OCI-LY3 (cell line): ENCODE data around the gene AFF1.

Experiments
- H2AFZ ChIP-seq: fragments of 200-600, 300-600 bp; shearing (Covaris generic); 2 replicates; pipeline ENCODE4 v1.6.0; 2014; ENCODE audit warnings: antibody characterized with exemption, low read depth, low read length
- H3K27ac ChIP-seq: fragments of 200-600, 300-600 bp; sonication (generic); 2 replicates; pipeline ENCODE4 v1.5.1; 2014; ENCODE audit warnings: mild to moderate bottlenecking, low read length, moderate library complexity, mixed read lengths
- H3K27me3 ChIP-seq: fragments of 200-600, 300-600 bp; sonication (generic); 2 replicates; pipeline ENCODE4 v1.6.1; 2014; ENCODE audit warnings: low read depth, low read length, mixed read lengths
- H3K36me3 ChIP-seq: fragments of 200-600, 300-600 bp; sonication (generic); replicated peaks from 2 replicates; pipeline ENCODE3; 2014; ENCODE audit warnings: low read depth, low read length, mixed read lengths
- H3K4me1 ChIP-seq: fragments of 300-600, 200-600 bp; sonication (generic); 2 replicates; pipeline ENCODE4 v1.6.1; 2014; ENCODE audit warnings: low read length, mixed read lengths
- H3K4me2 ChIP-seq: fragments of 200-600, 300-600 bp; sonication (generic); 2 replicates; pipeline ENCODE4 v1.6.1; 2014; ENCODE audit warnings: low read length, mixed read lengths
- H3K4me3 ChIP-seq: fragments of 300-600, 200-600 bp; sonication (generic); 2 replicates; pipeline ENCODE4 v1.5.1; 2014; ENCODE audit warnings: antibody characterized with exemption, mild to moderate bottlenecking, low read length, moderate library complexity
- H3K79me2 ChIP-seq: fragments of 300-600, 200-600 bp; shearing (Covaris generic); 2 replicates; pipeline ENCODE4 v1.6.1; 2014; ENCODE audit warnings: mild to moderate bottlenecking, low read length, mixed read lengths
- H3K9ac ChIP-seq: fragments of 300-600, 200-600 bp; shearing (Covaris generic); 2 replicates; pipeline ENCODE4 v1.6.0; 2014; ENCODE audit warnings: mild to moderate bottlenecking, low read length, moderate library complexity
- H3K9me3 ChIP-seq: fragments of 200-600, 300-600 bp; shearing (Covaris generic); 2 replicates; pipeline ENCODE4 v1.6.1; 2014; ENCODE audit warnings: low read length, mixed read lengths; ENCODE audit not compliant: insufficient read depth
- H4K20me1 ChIP-seq: fragments of 200-600, 300-600 bp; sonication (generic); 2 replicates; pipeline ENCODE4 v1.6.1; 2016; ENCODE audit warnings: low read length, mixed read lengths; ENCODE audit not compliant: insufficient read depth
- EZH2phosphoT487 ChIP-seq: fragments of 200-600 bp; shearing (Covaris generic); IDR thresholded peaks from 2 replicates; pipeline ENCODE4 v1.6.1; 2018; ENCODE audit warnings: antibody characterized with exemption, mixed run types, low read depth
- TF ChIP-seq, protein P1 (sequence below): fragments of 200-600, 300-600 bp; sonication (generic); IDR thresholded peaks from 2 replicates; pipeline ENCODE4 v1.5.1; 2014; ENCODE audit warnings: antibody characterized with exemption, low read length, low read depth

AFF1 gene

DNA sequence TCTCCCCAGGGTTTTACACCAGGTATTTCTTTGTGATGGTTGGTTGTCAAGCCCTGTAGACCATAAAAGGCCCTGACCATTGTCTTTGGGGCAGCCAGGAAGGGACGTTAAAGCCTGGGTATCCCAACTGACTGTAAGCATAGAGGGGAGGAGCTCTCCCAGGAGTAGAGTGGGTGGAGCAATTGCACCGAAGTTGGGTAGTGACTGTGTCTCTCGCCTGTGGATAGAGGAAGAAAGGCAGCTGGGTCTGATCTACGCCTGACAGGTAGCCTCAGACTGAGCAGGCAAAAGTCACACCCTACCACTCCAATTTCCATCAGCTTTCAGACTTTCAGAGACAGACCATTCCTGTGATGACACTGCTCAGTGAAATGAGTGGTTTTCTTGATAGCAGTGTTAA, 162.3 kb downstream of the AFF1 start:
- peaks cover 9% of the 10 kb centered on the region for H3K36me3 ChIP-seq
- H3K9me3 ChIP-seq = no peaks in the 10 kb centered on the region

DNA sequence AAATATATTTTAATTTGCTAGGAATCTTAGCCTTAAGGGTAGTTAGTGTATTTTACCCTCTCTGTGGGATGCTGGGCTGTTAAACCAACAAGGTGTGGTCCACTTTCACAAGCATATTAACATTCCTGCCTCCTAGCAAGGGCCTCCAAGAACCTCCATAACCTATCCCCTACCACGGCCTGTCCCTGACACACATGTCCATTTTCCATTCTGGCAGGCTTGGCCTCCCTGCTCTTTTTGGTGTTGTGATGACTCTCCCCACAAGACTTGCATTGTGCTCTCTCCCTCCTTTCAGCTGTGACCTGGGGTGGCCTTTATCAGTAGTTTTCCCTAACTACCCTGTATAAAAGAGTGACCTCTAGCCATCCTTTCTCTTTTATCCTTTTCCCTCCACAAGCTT, 165.4 kb downstream of the AFF1 start:
- Histone ChIP-seq H3K9ac (no peak overlapping the region), H3K4me1 (peaks cover 19% of the 10 kb centered on the region), H3K79me2 (no peaks in the 10 kb centered on the region), H4K20me1 (no peaks in the 10 kb centered on the region), H3K27me3 (no peaks in the 10 kb centered on the region), H3K4me2 (no peak overlapping the region), H3K4me3 (no peak overlapping the region), H3K36me3 (peaks cover 4% of the 10 kb centered on the region), H3K9me3 (no peaks in the 10 kb centered on the region), H2AFZ (no peak overlapping the region), H3K27ac (no peak overlapping the region)
- no peak for TF ChIP-seq EZH2phosphoT487
- TF ChIP-seq, protein P1, sequence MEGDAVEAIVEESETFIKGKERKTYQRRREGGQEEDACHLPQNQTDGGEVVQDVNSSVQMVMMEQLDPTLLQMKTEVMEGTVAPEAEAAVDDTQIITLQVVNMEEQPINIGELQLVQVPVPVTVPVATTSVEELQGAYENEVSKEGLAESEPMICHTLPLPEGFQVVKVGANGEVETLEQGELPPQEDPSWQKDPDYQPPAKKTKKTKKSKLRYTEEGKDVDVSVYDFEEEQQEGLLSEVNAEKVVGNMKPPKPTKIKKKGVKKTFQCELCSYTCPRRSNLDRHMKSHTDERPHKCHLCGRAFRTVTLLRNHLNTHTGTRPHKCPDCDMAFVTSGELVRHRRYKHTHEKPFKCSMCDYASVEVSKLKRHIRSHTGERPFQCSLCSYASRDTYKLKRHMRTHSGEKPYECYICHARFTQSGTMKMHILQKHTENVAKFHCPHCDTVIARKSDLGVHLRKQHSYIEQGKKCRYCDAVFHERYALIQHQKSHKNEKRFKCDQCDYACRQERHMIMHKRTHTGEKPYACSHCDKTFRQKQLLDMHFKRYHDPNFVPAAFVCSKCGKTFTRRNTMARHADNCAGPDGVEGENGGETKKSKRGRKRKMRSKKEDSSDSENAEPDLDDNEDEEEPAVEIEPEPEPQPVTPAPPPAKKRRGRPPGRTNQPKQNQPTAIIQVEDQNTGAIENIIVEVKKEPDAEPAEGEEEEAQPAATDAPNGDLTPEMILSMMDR = no peak

More for the DNA sequence above, 162.3 kb downstream of the AFF1 start:
- H2AFZ ChIP-seq = no peak overlapping the region
- no peak overlapping the region for H3K27ac ChIP-seq
- TF ChIP-seq, protein P1 = no peak
- TF ChIP-seq EZH2phosphoT487 = no peak
- H3K9ac ChIP-seq = no peak overlapping the region
- H3K79me2 ChIP-seq = no peaks in the 10 kb centered on the region
- H3K4me2 ChIP-seq = no peak overlapping the region
- 0 out of 2 replicates have a peak, but pooled peaks cover 6% of the 10 kb centered on the region for H4K20me1 ChIP-seq
- H3K4me3 ChIP-seq = no peak overlapping the region
- H3K27me3 ChIP-seq = no peaks in the 10 kb centered on the region
- H3K4me1 ChIP-seq = peaks cover 39% of the 10 kb centered on the region

GRCh38 chr4:87101543-87102199, 166.9 kb downstream of the AFF1 start:
- no peak for TF ChIP-seq EZH2phosphoT487
- TF ChIP-seq, protein P1 = no peak
- Histone ChIP-seq H3K9me3 (no peaks in the 10 kb centered on the region), H3K4me3 (no peak overlapping the region), H3K36me3 (peaks cover 7% of the 10 kb centered on the region), H3K4me1 (peaks cover 19% of the 10 kb centered on the region), H3K4me2 (no peak overlapping the region), H3K27ac (no peak overlapping the region), H2AFZ (no peak overlapping the region), H3K79me2 (no peaks in the 10 kb centered on the region), H3K9ac (no peak overlapping the region), H3K27me3 (no peaks in the 10 kb centered on the region), H4K20me1 (no peaks in the 10 kb centered on the region)

DNA sequence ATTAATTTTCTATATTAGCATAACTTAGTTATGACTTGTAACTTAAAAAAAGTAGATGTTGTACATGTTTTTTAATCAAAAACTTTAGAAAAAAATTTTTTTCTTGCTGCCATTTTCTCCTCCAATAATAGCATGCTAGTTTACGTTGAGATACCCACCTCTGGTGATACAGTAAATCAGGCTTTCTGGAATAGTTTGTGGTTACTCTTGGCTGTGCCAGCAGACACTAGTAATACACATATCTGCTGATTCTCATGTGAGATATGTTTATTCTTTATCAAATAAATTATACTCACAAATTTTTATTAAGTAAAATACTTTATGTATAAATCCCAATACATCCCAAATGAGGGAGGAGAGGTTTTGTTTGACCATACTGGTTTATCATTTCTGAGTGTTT, 168.3 kb downstream of the AFF1 start:
- Histone ChIP-seq H3K4me1 (peaks cover 6% of the 10 kb centered on the region), H3K4me2 (no peak overlapping the region), H4K20me1 (no peaks in the 10 kb centered on the region), H3K9me3 (no peaks in the 10 kb centered on the region), H3K4me3 (no peak overlapping the region), H3K36me3 (peaks cover 10% of the 10 kb centered on the region), H3K79me2 (no peaks in the 10 kb centered on the region), H3K27ac (no peak overlapping the region), H2AFZ (no peak overlapping the region), H3K27me3 (no peaks in the 10 kb centered on the region), H3K9ac (no peak overlapping the region)
- TF ChIP-seq, protein P1 = no peak
- TF ChIP-seq EZH2phosphoT487 = no peak
